ENCODE data around the gene MYOZ1.

Gene MYOZ1

GRCh38 chr10:73646598-73647041 lies 5.3 kb upstream of the MYOZ1 start:
- DNase-seq = no peak
- no peaks in the 10 kb centered on the region for H3K36me3 ChIP-seq (ENCODE audit: control insufficient read depth in 1 of 2, insufficient read depth in 2 of 2, low read length in 2 of 2)
- no peaks in the 10 kb centered on the region for H3K27me3 ChIP-seq (ENCODE audit: insufficient read depth, low read length)
- H3K23ac ChIP-seq (ENCODE audit: low read length) = no peak overlapping the region
- H4K8ac ChIP-seq (ENCODE audit: low read depth, low read length) = peak overlapping the region; percentile 78
- no peak overlapping the region for H2BK120ac ChIP-seq (ENCODE audit: insufficient read depth, low read length, poor library complexity)
- H3K9me3 ChIP-seq (ENCODE audit: insufficient read depth, low read depth, low read length) = no peaks in the 10 kb centered on the region
- H3K9ac ChIP-seq (ENCODE audit: low read length) = no peak overlapping the region
- no peak overlapping the region for H3K18ac ChIP-seq (ENCODE audit: low read length)
- H3K79me2 ChIP-seq (ENCODE audit: control insufficient read depth, insufficient read depth, low read length, poor library complexity) = no peaks in the 10 kb centered on the region
- no CpG with 5 or more reads among the region's 9 CpGs for WGBS (ENCODE audit: extremely low coverage, insufficient coverage, insufficient read length)
- H3K4ac ChIP-seq (ENCODE audit: low read depth, low read length) = no peak overlapping the region
- peak overlapping the region; percentile 20 for H4K12ac ChIP-seq (ENCODE audit: low read depth, low read length)
- no peak overlapping the region for H2BK5ac ChIP-seq (ENCODE audit: low read depth, low read length, poor library complexity)
- peak overlapping the region; percentile 21 for H2AFZ ChIP-seq (ENCODE audit: insufficient read depth, low read length, poor library complexity)
- H3K4me1 ChIP-seq (ENCODE audit: control insufficient read depth in 1 of 2, insufficient read depth in 2 of 2, low read length in 2 of 2) = peaks cover 22 to 32% of the 10 kb centered on the region in 2 experiments
- no peak overlapping the region for H3K4me3 ChIP-seq (ENCODE audit: low read depth, low read length)
- no peak overlapping the region for H3K4me2 ChIP-seq (ENCODE audit: low read length)
- no peak overlapping the region for H3K27ac ChIP-seq (ENCODE audit: low read depth, low read length)
- no peak overlapping the region for H2BK12ac ChIP-seq (ENCODE audit: low read length)
- peaks cover 10% of the 10 kb centered on the region for H3K79me1 ChIP-seq (ENCODE audit: low read length)
- peak overlapping the region; percentile 49 for H2AK5ac ChIP-seq (ENCODE audit: low read length)
- H3K14ac ChIP-seq (ENCODE audit: low read length) = no peak overlapping the region
- peak overlapping the region; percentile 25 for H4K91ac ChIP-seq (ENCODE audit: low read depth, low read length)

- DNase-seq = peak in 1 of 2 donors; percentile 49
- no peaks in the 10 kb centered on the region for H3K36me3 ChIP-seq (ENCODE audit: control insufficient read depth in 1 of 2, insufficient read depth in 2 of 2, low read length in 2 of 2)
- no peak overlapping the region for H3K4me3 ChIP-seq (ENCODE audit: low read depth, low read length)
- H2AFZ ChIP-seq (ENCODE audit: insufficient read depth, low read length, poor library complexity) = no peak overlapping the region
- H3K14ac ChIP-seq (ENCODE audit: low read length) = no peak overlapping the region
- no peak overlapping the region for H3K9ac ChIP-seq (ENCODE audit: low read length)
- H3K18ac ChIP-seq (ENCODE audit: low read length) = no peak overlapping the region
- no peak overlapping the region for H4K12ac ChIP-seq (ENCODE audit: low read depth, low read length)
- H4K8ac ChIP-seq (ENCODE audit: low read depth, low read length) = no peak overlapping the region
- no peaks in the 10 kb centered on the region for H3K9me3 ChIP-seq (ENCODE audit: insufficient read depth, low read depth, low read length)
- H3K27ac ChIP-seq (ENCODE audit: low read depth, low read length) = no peak overlapping the region
- H2BK12ac ChIP-seq (ENCODE audit: low read length) = no peak overlapping the region
- H3K23ac ChIP-seq (ENCODE audit: low read length) = no peak overlapping the region
- H3K79me2 ChIP-seq (ENCODE audit: control insufficient read depth, insufficient read depth, low read length, poor library complexity) = peaks cover 3% of the 10 kb centered on the region
- no peak overlapping the region for H3K4ac ChIP-seq (ENCODE audit: low read depth, low read length)
- H4K91ac ChIP-seq (ENCODE audit: low read depth, low read length) = no peak overlapping the region
- no peaks in the 10 kb centered on the region for H3K27me3 ChIP-seq (ENCODE audit: insufficient read depth, low read length)
- no peak overlapping the region for H2BK5ac ChIP-seq (ENCODE audit: low read depth, low read length, poor library complexity)
- peaks cover 19% of the 10 kb centered on the region for H3K79me1 ChIP-seq (ENCODE audit: low read length)
- peaks cover 29 to 43% of the 10 kb centered on the region in 2 experiments for H3K4me1 ChIP-seq (ENCODE audit: control insufficient read depth in 1 of 2, insufficient read depth in 2 of 2, low read length in 2 of 2)
- 100% methylated on average over 1 of the region's 3 CpGs for WGBS (ENCODE audit: extremely low coverage, insufficient coverage, insufficient read length)
- H3K4me2 ChIP-seq (ENCODE audit: low read length) = no peak overlapping the region
- H2BK120ac ChIP-seq (ENCODE audit: insufficient read depth, low read length, poor library complexity) = no peak overlapping the region
- no peak overlapping the region for H2AK5ac ChIP-seq (ENCODE audit: low read length)
These were observed 4.0 kb upstream of the MYOZ1 start for GRCh38 chr10:73645251-73645650.

GRCh38 chr10:73644767-73645166 lies 3.5 kb upstream of the MYOZ1 start:
- no peak overlapping the region for H3K4me3 ChIP-seq (ENCODE audit: low read depth, low read length)

GRCh38 chr10:73644015-73644743 lies 2.9 kb upstream of the MYOZ1 start:
- no CpG with 5 or more reads among the region's 5 CpGs for WGBS (ENCODE audit: extremely low coverage, insufficient coverage, insufficient read length)
- peaks cover 3% of the 10 kb centered on the region for H3K79me2 ChIP-seq (ENCODE audit: control insufficient read depth, insufficient read depth, low read length, poor library complexity)
- no peak overlapping the region for H3K23ac ChIP-seq (ENCODE audit: low read length)

More at GRCh38 chr10:73644767-73645166, 3.5 kb upstream of the MYOZ1 start:
- H4K12ac ChIP-seq (ENCODE audit: low read depth, low read length) = no peak overlapping the region
- no peak overlapping the region for H3K14ac ChIP-seq (ENCODE audit: low read length)
- H3K23ac ChIP-seq (ENCODE audit: low read length) = no peak overlapping the region
- no CpG with 5 or more reads among the region's 1 CpG for WGBS (ENCODE audit: extremely low coverage, insufficient coverage, insufficient read length)
- no peak for DNase-seq
- H3K9ac ChIP-seq (ENCODE audit: low read length) = no peak overlapping the region
- no peak overlapping the region for H2BK12ac ChIP-seq (ENCODE audit: low read length)
- H3K4me1 ChIP-seq (ENCODE audit: control insufficient read depth in 1 of 2, insufficient read depth in 2 of 2, low read length in 2 of 2) = peaks cover 29 to 43% of the 10 kb centered on the region in 2 experiments
- no peaks in the 10 kb centered on the region for H3K27me3 ChIP-seq (ENCODE audit: insufficient read depth, low read length)
- H2AFZ ChIP-seq (ENCODE audit: insufficient read depth, low read length, poor library complexity) = no peak overlapping the region
- no peak overlapping the region for H2AK5ac ChIP-seq (ENCODE audit: low read length)
- H3K27ac ChIP-seq (ENCODE audit: low read depth, low read length) = no peak overlapping the region
- no peaks in the 10 kb centered on the region for H3K36me3 ChIP-seq (ENCODE audit: control insufficient read depth in 1 of 2, insufficient read depth in 2 of 2, low read length in 2 of 2)
- peaks cover 3% of the 10 kb centered on the region for H3K79me2 ChIP-seq (ENCODE audit: control insufficient read depth, insufficient read depth, low read length, poor library complexity)
- no peak overlapping the region for H4K8ac ChIP-seq (ENCODE audit: low read depth, low read length)
- no peak overlapping the region for H3K4me2 ChIP-seq (ENCODE audit: low read length)
- no peaks in the 10 kb centered on the region for H3K9me3 ChIP-seq (ENCODE audit: insufficient read depth, low read depth, low read length)
- no peak overlapping the region for H3K4ac ChIP-seq (ENCODE audit: low read depth, low read length)
- no peak overlapping the region for H3K18ac ChIP-seq (ENCODE audit: low read length)
- no peak overlapping the region for H2BK120ac ChIP-seq (ENCODE audit: insufficient read depth, low read length, poor library complexity)
- peaks cover 19% of the 10 kb centered on the region for H3K79me1 ChIP-seq (ENCODE audit: low read length)
- no peak overlapping the region for H2BK5ac ChIP-seq (ENCODE audit: low read depth, low read length, poor library complexity)
- H4K91ac ChIP-seq (ENCODE audit: low read depth, low read length) = no peak overlapping the region

More at GRCh38 chr10:73644015-73644743, 2.9 kb upstream of the MYOZ1 start:
- Histone ChIP-seq H2AFZ (ENCODE audit: insufficient read depth, low read length, poor library complexity) (no peak overlapping the region), H3K4ac (ENCODE audit: low read depth, low read length) (no peak overlapping the region), H4K91ac (ENCODE audit: low read depth, low read length) (no peak overlapping the region), H3K4me3 (ENCODE audit: low read depth, low read length) (no peak overlapping the region), H4K12ac (ENCODE audit: low read depth, low read length) (no peak overlapping the region), H3K14ac (ENCODE audit: low read length) (no peak overlapping the region), H3K27me3 (ENCODE audit: insufficient read depth, low read length) (no peaks in the 10 kb centered on the region), H3K4me1 (ENCODE audit: control insufficient read depth in 1 of 2, insufficient read depth in 2 of 2, low read length in 2 of 2) (peaks cover 29 to 43% of the 10 kb centered on the region in 2 experiments), H3K9me3 (ENCODE audit: insufficient read depth, low read depth, low read length) (no peaks in the 10 kb centered on the region), H3K27ac (ENCODE audit: low read depth, low read length) (no peak overlapping the region), H3K79me1 (ENCODE audit: low read length) (peaks cover 19% of the 10 kb centered on the region), H3K18ac (ENCODE audit: low read length) (no peak overlapping the region), H2BK5ac (ENCODE audit: low read depth, low read length, poor library complexity) (no peak overlapping the region), H2BK120ac (ENCODE audit: insufficient read depth, low read length, poor library complexity) (no peak overlapping the region), H3K36me3 (ENCODE audit: control insufficient read depth in 1 of 2, insufficient read depth in 2 of 2, low read length in 2 of 2) (no peaks in the 10 kb centered on the region), H2BK12ac (ENCODE audit: low read length) (peak overlapping the region; percentile 3), H3K4me2 (ENCODE audit: low read length) (no peak overlapping the region), H3K9ac (ENCODE audit: low read length) (no peak overlapping the region), H2AK5ac (ENCODE audit: low read length) (no peak overlapping the region), H4K8ac (ENCODE audit: low read depth, low read length) (no peak overlapping the region)
- peak; percentile 49 to 88 for DNase-seq

Data from trophoblast cell (in vitro differentiated cells and primary cell).